Endothelial cell of umbilical vein (primary cell): ENCODE measurements around the gene PIEZO2. TPM values are rescaled to one million over a fixed set of nuclear protein-coding genes. Genes with fewer than 3 reads are reported as not detected.

Source experiments
- BruUV-seq: library from RNA; stranded (reverse); fragments of 400-500 nt; replicated peaks from 2 replicates; lab custom pipeline; 2021; lab: Mats Ljungman, UMichigan
- CTCF ChIA-PET: fragments of 300-600, 350-600 bp; sonication (Branson Sonifier 250); formaldehyde crosslinking; loops from one replicate; lab custom pipeline; 2021; ENCODE audit warnings: antibody characterized with exemption, inconsistent platforms; lab: Charles Lee
- POLR2A ChIA-PET: fragments of 300-600, 350-600 bp; sonication (Branson Sonifier 250); formaldehyde crosslinking; loops from one replicate; lab custom pipeline; 2021; ENCODE audit warnings: antibody characterized with exemption, inconsistent platforms; lab: Charles Lee
- DNase-seq: peaks from one replicate; pipeline ENCODE4 v3.0.0-alpha.2; 2011; ENCODE audit warnings: low read depth, low spot score
- FAIRE-seq: peaks from 2 replicates; lab custom pipeline; 2011; peaks lifted over from hg19 to GRCh38; lab: Jason Lieb, UNC
- H2AFZ ChIP-seq: 2 replicates; pipeline ENCODE4 v1.6.0; 2012; ENCODE audit warnings: low read depth, low read length, control low read depth, inconsistent platforms
- H3K27ac ChIP-seq: 2 replicates; pipeline ENCODE4 v1.5.1; 2011; ENCODE audit warnings: low read depth, mild to moderate bottlenecking, control low read depth, low read length, moderate library complexity; ENCODE audit not compliant: insufficient read depth
- H3K27me3 ChIP-seq, 2 experiments: 2 replicates each; pipeline versions ENCODE4 v1.6.0 to v1.6.1; 2011; ENCODE audit warnings: low read length in 2 of 2, mixed read lengths in 1 of 2; ENCODE audit not compliant: control insufficient read depth in 2 of 2, insufficient read depth in 2 of 2
- H3K36me3 ChIP-seq, 2 experiments: 2 replicates in 1 of 2; 3 replicates in 1 of 2; pipeline ENCODE4 v1.5.1; 2011; ENCODE audit warnings: low read length in 2 of 2, mild to moderate bottlenecking in 1 of 2, moderate library complexity in 1 of 2; ENCODE audit not compliant: control insufficient read depth in 2 of 2, insufficient read depth in 2 of 2; ENCODE audit errors: extremely low read depth in 1 of 2
- H3K4me1 ChIP-seq: 3 replicates; pipeline ENCODE4 v1.5.1; 2011; ENCODE audit warnings: mild to moderate bottlenecking, low read length; ENCODE audit not compliant: control insufficient read depth, insufficient read depth; ENCODE audit errors: extremely low read depth
- H3K4me2 ChIP-seq: 2 replicates; pipeline ENCODE4 v1.6.1; 2011; ENCODE audit warnings: low read length, control low read depth, mixed read lengths; ENCODE audit not compliant: insufficient read depth
- H3K4me3 ChIP-seq, 3 experiments: fragments of 200-600 bp in 1 of 3; sonication (generic), shearing (Covaris generic) in 1 of 3; replicated peaks in 1 of 3; 2 replicates each; pipeline ENCODE4 v1.5.1; 2011 to 2016; ENCODE audit warnings: control low read depth in 3 of 3, low read length in 3 of 3, mild to moderate bottlenecking in 2 of 3, inconsistent platforms in 1 of 3, low read depth in 1 of 3, moderate library complexity in 1 of 3; ENCODE audit not compliant: insufficient read depth in 1 of 3
- H3K79me2 ChIP-seq: 2 replicates; pipeline ENCODE4 v1.6.0; 2012; ENCODE audit warnings: low read length, inconsistent platforms; ENCODE audit not compliant: control insufficient read depth, insufficient read depth
- H3K9ac ChIP-seq: replicated peaks from 2 replicates; pipeline ENCODE3; 2011; ENCODE audit warnings: low read length, control low read depth; ENCODE audit not compliant: insufficient read depth; ENCODE audit errors: extremely low read depth
- H3K9me1 ChIP-seq: replicated peaks from 3 replicates; pipeline ENCODE4 v1.6.0; 2011; ENCODE audit warnings: mild to moderate bottlenecking, low read length; ENCODE audit not compliant: control insufficient read depth, insufficient read depth; ENCODE audit errors: extremely low read depth
- H3K9me3 ChIP-seq: replicated peaks from 2 replicates; pipeline ENCODE4 v1.5.1; 2012; ENCODE audit warnings: low read length, inconsistent platforms; ENCODE audit not compliant: control insufficient read depth, insufficient read depth
- H4K20me1 ChIP-seq: replicated peaks from 2 replicates; pipeline ENCODE3; 2011; ENCODE audit warnings: mild to moderate bottlenecking, low read length; ENCODE audit not compliant: control insufficient read depth, insufficient read depth; ENCODE audit errors: extremely low read depth
- CTCF ChIP-seq, 2 donors: IDR thresholded peaks; 1 replicate in 1 of 2; 2 replicates in 1 of 2; pipeline ENCODE4 v1.5.1; 2011; ENCODE audit warnings: low read length in 2 of 2, mild to moderate bottlenecking in 2 of 2, moderate library complexity in 2 of 2, control low read depth in 1 of 2, inconsistent platforms in 1 of 2, low read depth in 1 of 2; ENCODE audit not compliant: insufficient read depth in 1 of 2; ENCODE audit errors: extremely low read depth in 1 of 2
- EZH2 ChIP-seq: IDR thresholded peaks from 2 replicates; pipeline ENCODE4 v1.6.1; 2012; ENCODE audit warnings: borderline replicate concordance, low read depth, mild to moderate bottlenecking, moderate library complexity, low read length, inconsistent platforms; ENCODE audit not compliant: severe bottlenecking
- FOS ChIP-seq: IDR thresholded peaks from 2 replicates; pipeline ENCODE4 v1.6.1; 2011; ENCODE audit warnings: mild to moderate bottlenecking, low read length, moderate library complexity, borderline replicate concordance; ENCODE audit not compliant: insufficient read depth
- GATA2 ChIP-seq: IDR thresholded peaks from 2 replicates; pipeline ENCODE4 v1.7.0; 2011; ENCODE audit warnings: low read depth, mild to moderate bottlenecking, moderate library complexity, mixed read lengths, low read length; ENCODE audit not compliant: insufficient read length, insufficient read depth
- JUN ChIP-seq: IDR thresholded peaks from 2 replicates; pipeline ENCODE4 v1.6.1; 2011; ENCODE audit warnings: borderline replicate concordance, low read depth; ENCODE audit not compliant: insufficient read length, insufficient read depth
- MYC ChIP-seq: IDR thresholded peaks from one replicate; pipeline ENCODE4 v1.6.1; 2011; ENCODE audit warnings: mild to moderate bottlenecking, low read depth, low read length
- POLR2A ChIP-seq: IDR thresholded peaks from 2 replicates; pipeline ENCODE4 v1.6.1; 2012; ENCODE audit warnings: low read depth, mild to moderate bottlenecking, control low read depth, low read length
- POLR2AphosphoS5 ChIP-seq: IDR thresholded peaks from 2 replicates; pipeline ENCODE4 v1.6.1; 2012; ENCODE audit warnings: low read depth, mild to moderate bottlenecking, control low read depth, low read length, moderate library complexity; ENCODE audit not compliant: insufficient read depth
- dilution Hi-C: fragments of 300-500 bp; cut with MboI; formaldehyde crosslinking; loops from one replicate; pipeline ENCODE4 v1.15.0; 2019; ENCODE audit warnings: low sequenced_read_pairs; ENCODE audit not compliant: extremely low pct_ligation_motif_present
- intact Hi-C: fragments of 100-400 bp; cut with micrococcal nuclease; formaldehyde crosslinking; loops from one replicate; pipeline ENCODE4 v1.10.0; 2022
- polyA plus RNA-seq, 4 experiments: library from polyadenylated mRNA; depleted of rRNA in 3 of 4; stranded (reverse) in 3 of 4; unstranded in 1 of 4; fragments of >200 nt; gene quantifications; 2 replicates each; pipeline versions ENCODE4 v1.2.1 to v1.2.3, GENCODE V29; 2011 to 2012; ENCODE audit warnings: missing spikeins in 1 of 4
- total RNA-seq: library from RNA; stranded (reverse); gene quantifications from 2 replicates; pipeline ENCODE4 v1.2.3, GENCODE V29; 2021
- TF ChIP-seq, protein P1 (sequence below): IDR thresholded peaks from 2 replicates; pipeline ENCODE4 v1.6.1; 2011; ENCODE audit not compliant: insufficient read depth, insufficient read length

The PIEZO2 gene
- total and polyA plus RNA-seq, 2 donors (not counting 3 experiments of a cell fraction or from before 2014, with no cell fraction given), result 1.7 to 11.2 TPM

- H3K79me2 ChIP-seq, result no peaks in the 10 kb centered on the region
- no peak overlapping the region for H3K4me2 ChIP-seq
- no peaks in the 10 kb centered on the region for H3K36me3 ChIP-seq
- POLR2A ChIA-PET, result no interaction called here
- no peak overlapping the region for H3K27ac ChIP-seq
- no peak overlapping the region for H3K9ac ChIP-seq
- no peaks in the 10 kb centered on the region for H4K20me1 ChIP-seq
- dilution Hi-C loops, result no loop called here
- BruUV-seq, result no TSS peak
- no peaks in the 10 kb centered on the region for H3K9me1 ChIP-seq
- no peak overlapping the region for H2AFZ ChIP-seq
- H3K4me1 ChIP-seq, result no peaks in the 10 kb centered on the region
- no peak for DNase-seq
- intact Hi-C loops, result no loop called here
- TF ChIP-seq CTCF (IDR thresholded peaks at IDR 0.05; ENCODE audit: extremely low read depth in 1 of 2, insufficient read depth in 1 of 2, low read depth in 1 of 2, low read length in 2 of 2), result no peak
- no peak for TF ChIP-seq GATA2
- TF ChIP-seq EZH2, result no peak
- TF ChIP-seq JUN, result no peak
- TF ChIP-seq POLR2AphosphoS5, result no peak
- no peak for TF ChIP-seq FOS
- TF ChIP-seq, protein P1, sequence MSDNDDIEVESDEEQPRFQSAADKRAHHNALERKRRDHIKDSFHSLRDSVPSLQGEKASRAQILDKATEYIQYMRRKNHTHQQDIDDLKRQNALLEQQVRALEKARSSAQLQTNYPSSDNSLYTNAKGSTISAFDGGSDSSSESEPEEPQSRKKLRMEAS, result no peak
- no peak for TF ChIP-seq MYC
- TF ChIP-seq POLR2A, result no peak
- H3K9me3 ChIP-seq, result no peaks in the 10 kb centered on the region
- H3K4me3 ChIP-seq, result no peak overlapping the region
- FAIRE-seq, result no peak
- no peaks in the 10 kb centered on the region for H3K27me3 ChIP-seq
- CTCF ChIA-PET, result interaction anchor here (1.1 kb wide), 1 partner anchor 197 kb away, joined by 3 read pairs; no protein-coding TSS in a partner anchor
Observed at GRCh38 chr18:10757349-10757748, 392.0 kb downstream of the PIEZO2 start.
